ENCODE measurements around the gene SCPEP1. TPM values are rescaled to one million over a fixed set of nuclear protein-coding genes. Genes with fewer than 3 reads are reported as not detected.

Gene SCPEP1
- polyA plus RNA-seq, 1 donor from 2014 or later: 2.6 TPM

DNA sequence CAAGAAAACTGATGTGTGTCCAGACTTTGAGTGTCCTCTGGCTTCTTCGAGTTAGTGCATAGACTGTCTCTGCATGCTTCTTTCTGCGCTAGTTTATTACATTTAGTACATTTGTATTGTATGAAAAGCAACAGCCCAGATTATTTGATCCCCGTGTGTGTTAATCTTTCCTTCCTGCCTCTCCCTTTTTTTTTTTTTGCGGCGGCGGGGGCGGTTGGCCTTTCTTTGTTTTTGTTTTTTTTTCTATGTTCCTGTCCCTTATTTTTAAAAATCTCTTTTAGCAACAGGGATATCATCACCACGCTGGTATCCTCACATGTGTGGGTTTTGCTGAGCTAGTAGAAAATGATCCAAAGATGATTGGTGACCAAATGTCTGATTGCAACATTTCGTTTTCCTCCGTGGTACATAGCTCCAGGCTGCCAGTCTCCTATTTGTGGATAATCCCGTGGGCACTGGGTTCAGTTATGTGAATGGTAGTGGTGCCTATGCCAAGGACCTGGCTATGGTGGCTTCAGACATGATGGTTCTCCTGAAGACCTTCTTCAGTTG lies 9.4 kb downstream of the SCPEP1 start:
- Histone ChIP-seq H3K79me2 (replicated peaks; ENCODE audit: insufficient read depth, low read length) (no peaks in the 10 kb centered on the region), H3K4me3 (ENCODE audit: low read length) (no peak overlapping the region)

GRCh38 chr17:56988901-56989572 lies 11.1 kb downstream of the SCPEP1 start:
- Histone ChIP-seq H3K9ac (ENCODE audit: low read length) (no peak overlapping the region), H4K20me1 (ENCODE audit: insufficient read depth) (no peaks in the 10 kb centered on the region), H3K4me2 (ENCODE audit: low read length) (no peak overlapping the region), H3K4me3 (ENCODE audit: low read length) (no peak overlapping the region), H3K79me2 (replicated peaks; ENCODE audit: insufficient read depth, low read length) (no peaks in the 10 kb centered on the region), H3K27ac (ENCODE audit: low read length) (no peak overlapping the region), H3K9me3 (ENCODE audit: low read length) (no peaks in the 10 kb centered on the region), H3F3A (ENCODE audit: insufficient read depth, low read length, poor library complexity, severe bottlenecking) (no peaks in the 10 kb centered on the region), H3K36me3 (ENCODE audit: insufficient read depth, low read length) (no peaks in the 10 kb centered on the region), H3K27me3 (ENCODE audit: insufficient read depth, low read depth, low read length) (no peaks in the 10 kb centered on the region), H3K9me2 (ENCODE audit: insufficient read depth, low read length) (no peaks in the 10 kb centered on the region), H2AFZ (ENCODE audit: low read depth, low read length) (no peak overlapping the region)
- TF ChIP-seq EZH2 (IDR thresholded peaks at IDR 0.05; ENCODE audit: borderline replicate concordance, insufficient read depth, low read length, poor library complexity, severe bottlenecking) (no peak), SMC3 (conservative IDR thresholded peaks at IDR 0.05; ENCODE audit: poor library complexity) (no peak), POLR2AphosphoS5 (IDR thresholded peaks at IDR 0.05) (no peak), RAD21 (conservative IDR thresholded peaks at IDR 0.05) (no peak), CTCF (IDR thresholded peaks at IDR 0.05; ENCODE audit: poor library complexity, severe bottlenecking) (no peak), TAF1 (IDR thresholded peaks at IDR 0.05; ENCODE audit: low read depth) (no peak), MXI1 (conservative IDR thresholded peaks at IDR 0.05; ENCODE audit: poor library complexity, severe bottlenecking) (no peak)

More for the DNA sequence above, 9.4 kb downstream of the SCPEP1 start:
- Histone ChIP-seq H3K4me2 (ENCODE audit: low read length) (no peak overlapping the region), H3K9ac (ENCODE audit: low read length) (no peak overlapping the region), H3K36me3 (ENCODE audit: insufficient read depth, low read length) (no peaks in the 10 kb centered on the region), H3K9me3 (ENCODE audit: low read length) (no peaks in the 10 kb centered on the region), H3F3A (ENCODE audit: insufficient read depth, low read length, poor library complexity, severe bottlenecking) (no peaks in the 10 kb centered on the region), H3K27me3 (ENCODE audit: insufficient read depth, low read depth, low read length) (no peaks in the 10 kb centered on the region), H2AFZ (ENCODE audit: low read depth, low read length) (no peak overlapping the region), H4K20me1 (ENCODE audit: insufficient read depth) (no peaks in the 10 kb centered on the region), H3K9me2 (ENCODE audit: insufficient read depth, low read length) (no peaks in the 10 kb centered on the region), H3K27ac (ENCODE audit: low read length) (no peak overlapping the region)
- no peak for TF ChIP-seq MXI1 (conservative IDR thresholded peaks at IDR 0.05; ENCODE audit: poor library complexity, severe bottlenecking)
- no peak for TF ChIP-seq EZH2 (IDR thresholded peaks at IDR 0.05; ENCODE audit: borderline replicate concordance, insufficient read depth, low read length, poor library complexity, severe bottlenecking)
- TF ChIP-seq EP300 (conservative IDR thresholded peaks at IDR 0.05; ENCODE audit: poor library complexity, severe bottlenecking): no peak
- TF ChIP-seq RAD21 (conservative IDR thresholded peaks at IDR 0.05): no peak
- TF ChIP-seq CTCF (IDR thresholded peaks at IDR 0.05; ENCODE audit: poor library complexity, severe bottlenecking): no peak
- no peak for TF ChIP-seq POLR2AphosphoS5 (IDR thresholded peaks at IDR 0.05)
- TF ChIP-seq REST (IDR thresholded peaks at IDR 0.05; ENCODE audit: borderline replicate concordance): no peak
- TF ChIP-seq TAF1 (IDR thresholded peaks at IDR 0.05; ENCODE audit: low read depth): no peak
- TF ChIP-seq SMC3 (conservative IDR thresholded peaks at IDR 0.05; ENCODE audit: poor library complexity): no peak
